ENCODE measurements around the gene VWA5B1.

Gene VWA5B1

GRCh38 chr1:20347699-20348098 lies 57.0 kb downstream of the VWA5B1 start:
- DNase-seq (ENCODE audit: low spot score): no peak

- no peak for DNase-seq (ENCODE audit: low spot score)
Measured at GRCh38 chr1:20348326-20348915, 57.7 kb downstream of the VWA5B1 start.

- no peak for DNase-seq (ENCODE audit: low spot score)
Measured at GRCh38 chr1:20349561-20349960, 58.9 kb downstream of the VWA5B1 start.

- no peak for DNase-seq (ENCODE audit: low spot score)
Measured at GRCh38 chr1:20349971-20350370, 59.3 kb downstream of the VWA5B1 start.

GRCh38 chr1:20350421-20350820 lies 59.7 kb downstream of the VWA5B1 start:
- no peak for DNase-seq (ENCODE audit: low spot score)

- DNase-seq (ENCODE audit: low spot score): no peak
Measured at GRCh38 chr1:20351911-20352701, 61.4 kb downstream of the VWA5B1 start.

GRCh38 chr1:20353836-20354235 lies 63.2 kb downstream of the VWA5B1 start:
- DNase-seq (ENCODE audit: low spot score): no peak

- no peak for DNase-seq (ENCODE audit: low spot score)
Measured at GRCh38 chr1:20354610-20355009, 63.9 kb downstream of the VWA5B1 start.

- DNase-seq (ENCODE audit: low spot score): no peak
Measured at GRCh38 chr1:20355101-20355827, 64.6 kb downstream of the VWA5B1 start.

GRCh38 chr1:20355828-20356735 lies 65.4 kb downstream of the VWA5B1 start:
- no peak for DNase-seq (ENCODE audit: low spot score)

- DNase-seq (ENCODE audit: low spot score): no peak
Measured at GRCh38 chr1:20356850-20357459, 66.3 kb downstream of the VWA5B1 start.

- DNase-seq (ENCODE audit: low spot score): no peak
Measured at GRCh38 chr1:20357796-20358195, 67.1 kb downstream of the VWA5B1 start.

- peak; percentile 34 for DNase-seq (ENCODE audit: low spot score)
Measured at GRCh38 chr1:20358761-20359263, 68.1 kb downstream of the VWA5B1 start.

- DNase-seq (ENCODE audit: low spot score): no peak
Measured at GRCh38 chr1:20359451-20360330, 69.0 kb downstream of the VWA5B1 start.

- no peak for DNase-seq (ENCODE audit: low spot score)
Measured at GRCh38 chr1:20361401-20361800, 70.7 kb downstream of the VWA5B1 start.

- peak; percentile 76 for DNase-seq (ENCODE audit: low spot score)
Measured at GRCh38 chr1:20361805-20362381, 71.2 kb downstream of the VWA5B1 start.

GRCh38 chr1:20362856-20363255 lies 72.2 kb downstream of the VWA5B1 start:
- DNase-seq (ENCODE audit: low spot score): no peak

GRCh38 chr1:20365421-20366055 lies 74.9 kb downstream of the VWA5B1 start:
- DNase-seq (ENCODE audit: low spot score): no peak

GRCh38 chr1:20366056-20366462 lies 75.4 kb downstream of the VWA5B1 start:
- DNase-seq (ENCODE audit: low spot score): no peak
